Measurements from ENCODE around the gene HTR4. TPM values are rescaled to one million over a fixed set of nuclear protein-coding genes. Genes with fewer than 3 reads are reported as not detected.

The HTR4 gene
- polyA plus RNA-seq, 2 of the 4 experiments (the other 2 are of a cell fraction) = not detected

DNA sequence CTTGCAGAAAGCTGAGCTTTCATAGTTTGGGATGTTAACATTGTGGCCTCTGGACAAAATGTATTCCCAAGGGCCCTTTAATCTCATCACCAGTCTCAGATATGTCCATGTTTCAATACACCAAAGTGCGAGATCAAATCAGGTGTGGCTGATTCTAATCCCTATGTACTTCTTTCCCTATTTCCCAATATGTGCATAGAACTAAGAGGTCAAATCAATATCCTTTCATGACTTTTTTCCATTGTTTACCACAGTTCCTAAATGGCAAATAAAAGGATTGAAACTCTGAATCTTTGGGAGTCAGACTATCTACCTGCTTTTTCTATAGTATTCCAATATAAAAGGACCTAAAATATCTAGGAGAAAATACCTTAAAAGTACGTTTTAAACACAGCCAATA is 165.6 kb downstream of the HTR4 start:
- TF ChIP-seq FOXS1 (CRISPR knock-in tag; IDR thresholded peaks at IDR 0.05) = no peak
- TF ChIP-seq NPAS2 (CRISPR knock-in tag; IDR thresholded peaks at IDR 0.05; ENCODE audit: borderline replicate concordance) = no peak
- TF ChIP-seq PHF8 (IDR thresholded peaks at IDR 0.05; ENCODE audit: borderline replicate concordance, low read depth) = no peak
- TF ChIP-seq SMC3 (IDR thresholded peaks at IDR 0.05) = no peak
- no peak for TF ChIP-seq FOSB (CRISPR knock-in tag; IDR thresholded peaks at IDR 0.05)
- no peak for TF ChIP-seq EHMT2 (IDR thresholded peaks at IDR 0.05; ENCODE audit: low read depth)
- TF ChIP-seq ZFP36 (IDR thresholded peaks at IDR 0.05; ENCODE audit: borderline replicate concordance, partially characterized antibody) = no peak
- TF ChIP-seq HDAC2 (IDR thresholded peaks at IDR 0.05) = no peak
- TF ChIP-seq MYC (IDR thresholded peaks at IDR 0.05; ENCODE audit: borderline replicate concordance, low read length) = no peak
- TF ChIP-seq, protein P1, sequence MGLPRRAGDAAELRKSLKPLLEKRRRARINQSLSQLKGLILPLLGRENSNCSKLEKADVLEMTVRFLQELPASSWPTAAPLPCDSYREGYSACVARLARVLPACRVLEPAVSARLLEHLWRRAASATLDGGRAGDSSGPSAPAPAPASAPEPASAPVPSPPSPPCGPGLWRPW (IDR thresholded peaks at IDR 0.05) = no peak
- no peak for TF ChIP-seq KDM5A (IDR thresholded peaks at IDR 0.05)
- no peak for TF ChIP-seq NFE2L2 (conservative IDR thresholded peaks at IDR 0.05; ENCODE audit: low read length)
- no peak for TF ChIP-seq FOSL2 (IDR thresholded peaks at IDR 0.05)
- no peak for TF ChIP-seq FOSL2 (CRISPR knock-in tag; IDR thresholded peaks at IDR 0.05)
- TF ChIP-seq RFX5 (IDR thresholded peaks at IDR 0.05) = no peak
- Histone ChIP-seq H3K4me3 (no peak overlapping the region), H3K9me3 (no peaks in the 10 kb centered on the region), H3K4me2 (no peak overlapping the region), H3K4me1 (no peaks in the 10 kb centered on the region), H3K27ac (no peak overlapping the region)
- FAIRE-seq (no peak), ATAC-seq (no peak), DNase-seq (ENCODE audit: low read depth in 1 of 2, low spot score in 1 of 2) (no peak)
- ChIA-PET CTCF (interaction anchor here (1.3 kb wide), 1 partner anchor 242 kb away, joined by 4 read pairs; no protein-coding TSS in a partner anchor), POLR2A (no interaction called here)
- 2% methylated on average over 2 of the region's 2 CpGs for WGBS (ENCODE audit: missing lambda C conversion rate)

DNA sequence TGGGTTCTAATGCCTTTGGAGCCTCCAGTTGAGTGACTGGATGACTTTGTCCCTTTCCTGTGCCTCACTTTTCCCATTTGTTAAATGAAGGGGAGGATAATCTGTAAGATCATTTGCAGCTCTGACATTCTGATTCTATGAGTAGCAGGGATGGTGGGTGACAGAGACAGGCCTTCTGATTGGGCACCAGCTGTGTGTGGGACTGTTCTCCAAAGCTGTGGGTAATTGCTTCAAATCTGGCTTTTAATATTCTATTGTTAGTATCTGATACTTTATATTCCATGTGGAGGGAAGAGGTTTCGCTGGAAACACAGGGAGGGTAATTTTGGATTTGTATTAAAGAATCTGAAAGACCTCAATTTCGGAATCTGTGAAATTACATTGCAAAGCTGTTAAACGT is 167.9 kb downstream of the HTR4 start:
- no peak overlapping the region for H3K4me2 ChIP-seq
- TF ChIP-seq TP53 (CRISPR knock-in tag; IDR thresholded peaks at IDR 0.05) = no peak
- no peak for TF ChIP-seq RCOR1 (IDR thresholded peaks at IDR 0.05; ENCODE audit: low read depth, low read length)
- TF ChIP-seq HOXB13 (CRISPR knock-in tag; IDR thresholded peaks at IDR 0.05; ENCODE audit: low read depth) = no peak
- no peak for TF ChIP-seq HEYL (CRISPR knock-in tag; IDR thresholded peaks at IDR 0.05)
- TF ChIP-seq KDM1A (IDR thresholded peaks at IDR 0.05; ENCODE audit: low read depth) = no peak
- TF ChIP-seq HDAC2 (IDR thresholded peaks at IDR 0.05) = no peak
- TF ChIP-seq EHF (CRISPR knock-in tag; IDR thresholded peaks at IDR 0.05) = no peak
- no peak for TF ChIP-seq SREBF2 (IDR thresholded peaks at IDR 0.05)
- TF ChIP-seq, protein P2, sequence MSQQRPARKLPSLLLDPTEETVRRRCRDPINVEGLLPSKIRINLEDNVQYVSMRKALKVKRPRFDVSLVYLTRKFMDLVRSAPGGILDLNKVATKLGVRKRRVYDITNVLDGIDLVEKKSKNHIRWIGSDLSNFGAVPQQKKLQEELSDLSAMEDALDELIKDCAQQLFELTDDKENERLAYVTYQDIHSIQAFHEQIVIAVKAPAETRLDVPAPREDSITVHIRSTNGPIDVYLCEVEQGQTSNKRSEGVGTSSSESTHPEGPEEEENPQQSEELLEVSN (IDR thresholded peaks at IDR 0.05; ENCODE audit: borderline replicate concordance, low read depth) = no peak
- no peak for TF ChIP-seq RFX5 (IDR thresholded peaks at IDR 0.05)
- TF ChIP-seq FOSB (CRISPR knock-in tag; IDR thresholded peaks at IDR 0.05) = no peak
- no peak overlapping the region for H3K4me3 ChIP-seq
- ATAC-seq = no peak
- POLR2A ChIA-PET = no interaction called here
- CTCF ChIA-PET = interaction anchor here (1.6 kb wide), 1 partner anchor 43 kb away, joined by 6 read pairs; no protein-coding TSS in a partner anchor
- WGBS (ENCODE audit: missing lambda C conversion rate) = 5% methylated on average over 3 of the region's 3 CpGs
- no peak overlapping the region for H3K27ac ChIP-seq
- no peak for DNase-seq (ENCODE audit: low read depth in 1 of 2, low spot score in 1 of 2)
- H3K9me3 ChIP-seq = no peaks in the 10 kb centered on the region
- H3K4me1 ChIP-seq = 0 out of 3 replicates have a peak, but pooled peaks cover 3% of the 10 kb centered on the region
- no peak for FAIRE-seq

DNA sequence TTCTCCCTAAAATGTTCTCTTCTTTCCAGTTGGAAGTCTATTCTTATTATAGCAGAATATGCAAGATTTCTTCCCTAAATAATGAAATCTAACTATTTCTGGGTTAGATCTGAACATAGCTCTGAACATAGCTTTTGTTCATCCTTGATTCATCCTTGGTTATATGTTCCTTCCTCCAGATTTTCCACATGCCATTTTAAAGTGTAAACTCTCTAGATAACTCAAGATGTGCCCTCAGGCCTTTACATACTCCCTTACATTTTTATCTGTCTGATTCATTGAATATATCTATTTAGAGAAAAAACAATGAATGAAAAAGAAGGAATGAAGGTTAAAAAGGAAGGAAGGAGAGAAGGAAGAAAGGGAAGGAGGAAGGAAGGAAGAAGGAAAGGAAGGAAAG is 169.7 kb downstream of the HTR4 start:
- Histone ChIP-seq H3K4me1 (0 out of 3 replicates have a peak, but pooled peaks cover 3% of the 10 kb centered on the region), H3K4me3 (no peak overlapping the region), H3K27ac (no peak overlapping the region), H3K4me2 (no peak overlapping the region), H3K9me3 (no peaks in the 10 kb centered on the region)
- CTCF ChIA-PET = interaction anchor here (2.1 to 3.5 kb wide), 3 partner anchors 11 to 31 kb away, joined by 9 to 26 read pairs (median 14); no protein-coding TSS in a partner anchor
- FAIRE-seq (no peak), ATAC-seq (no peak), DNase-seq (ENCODE audit: low read depth in 1 of 2, low spot score in 1 of 2) (no peak)
- TF ChIP-seq, protein P3, sequence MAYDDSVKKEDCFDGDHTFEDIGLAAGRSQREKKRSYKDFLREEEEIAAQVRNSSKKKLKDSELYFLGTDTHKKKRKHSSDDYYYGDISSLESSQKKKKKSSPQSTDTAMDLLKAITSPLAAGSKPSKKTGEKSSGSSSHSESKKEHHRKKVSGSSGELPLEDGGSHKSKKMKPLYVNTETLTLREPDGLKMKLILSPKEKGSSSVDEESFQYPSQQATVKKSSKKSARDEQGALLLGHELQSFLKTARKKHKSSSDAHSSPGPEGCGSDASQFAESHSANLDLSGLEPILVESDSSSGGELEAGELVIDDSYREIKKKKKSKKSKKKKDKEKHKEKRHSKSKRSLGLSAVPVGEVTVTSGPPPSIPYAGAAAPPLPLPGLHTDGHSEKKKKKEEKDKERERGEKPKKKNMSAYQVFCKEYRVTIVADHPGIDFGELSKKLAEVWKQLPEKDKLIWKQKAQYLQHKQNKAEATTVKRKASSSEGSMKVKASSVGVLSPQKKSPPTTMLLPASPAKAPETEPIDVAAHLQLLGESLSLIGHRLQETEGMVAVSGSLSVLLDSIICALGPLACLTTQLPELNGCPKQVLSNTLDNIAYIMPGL (CRISPR knock-in tag; IDR thresholded peaks at IDR 0.05; ENCODE audit: borderline replicate concordance) = no peak
- TF ChIP-seq FOSL2 (IDR thresholded peaks at IDR 0.05) (no peak), FOSL2 (CRISPR knock-in tag; IDR thresholded peaks at IDR 0.05) (no peak), CBX8 (IDR thresholded peaks at IDR 0.05) (no peak)
- POLR2A ChIA-PET = no interaction called here
